GM18907 (cell line): ENCODE measurements around the gene BBX.
"Not testable (repeated sequence)": the region's sequence is repeated elsewhere in the genome, so short reads cannot be mapped to it uniquely, and the experiment has no call there.

Source experiments
- ATAC-seq: cut with Tn5 transposase; IDR thresholded peaks from one replicate; pipeline ENCODE4 v1.9.1; 2021; ENCODE audit warnings: mild to moderate bottlenecking, moderate library complexity; ENCODE audit not compliant: unreplicated experiment

BBX gene

GRCh38 chr3:107540857-107541256 is 18.1 kb downstream of the BBX start:
- ATAC-seq, result no peak

- ATAC-seq, result no peak
Observed at GRCh38 chr3:107542665-107543064, 19.9 kb downstream of the BBX start.

GRCh38 chr3:107543666-107544065 is 20.9 kb downstream of the BBX start:
- ATAC-seq, result no peak

GRCh38 chr3:107545680-107546120 is 22.9 kb downstream of the BBX start:
- no peak for ATAC-seq

GRCh38 chr3:107548601-107549000 is 25.8 kb downstream of the BBX start:
- no peak for ATAC-seq

- ATAC-seq, result no peak
Observed at GRCh38 chr3:107555359-107555758, 32.6 kb downstream of the BBX start.

- ATAC-seq, result no peak
Observed at GRCh38 chr3:107557743-107558142, 35.0 kb downstream of the BBX start.

- no peak for ATAC-seq
Observed at GRCh38 chr3:107560166-107560565, 37.4 kb downstream of the BBX start.

GRCh38 chr3:107561980-107562379 is 39.2 kb downstream of the BBX start:
- ATAC-seq, result no peak

GRCh38 chr3:107562969-107563529 is 40.3 kb downstream of the BBX start:
- no peak for ATAC-seq

GRCh38 chr3:107565244-107565643 is 42.5 kb downstream of the BBX start:
- not testable (repeated sequence) for ATAC-seq

- ATAC-seq, result not testable (repeated sequence)
Observed at GRCh38 chr3:107571089-107571488, 48.3 kb downstream of the BBX start.

GRCh38 chr3:107571492-107571891 is 48.7 kb downstream of the BBX start:
- not testable (repeated sequence) for ATAC-seq

- ATAC-seq, result peak; percentile 84
Observed at GRCh38 chr3:107574650-107575049, 51.9 kb downstream of the BBX start.

GRCh38 chr3:107578091-107578490 is 55.3 kb downstream of the BBX start:
- no peak for ATAC-seq

GRCh38 chr3:107578523-107578922 is 55.8 kb downstream of the BBX start:
- ATAC-seq, result no peak

- ATAC-seq, result no peak
Observed at GRCh38 chr3:107579371-107579770, 56.6 kb downstream of the BBX start.

- no peak for ATAC-seq
Observed at GRCh38 chr3:107581230-107581629, 58.5 kb downstream of the BBX start.

- no peak for ATAC-seq
Observed at GRCh38 chr3:107588217-107588616, 65.5 kb downstream of the BBX start.

- ATAC-seq, result peak; percentile 94
Observed at GRCh38 chr3:107589454-107589853, 66.7 kb downstream of the BBX start.

GRCh38 chr3:107590786-107591185 is 68.0 kb downstream of the BBX start:
- no peak for ATAC-seq

GRCh38 chr3:107592073-107592472 is 69.3 kb downstream of the BBX start:
- no peak for ATAC-seq

- ATAC-seq, result no peak
Observed at GRCh38 chr3:107594870-107595269, 72.1 kb downstream of the BBX start.
